Activated T-helper 17 cell treated with anti-CD3 and anti-CD28 coated beads, Interleukin-2, amount 50 U/mL, for 72 hours (primary cell): ENCODE measurements around the gene ZNF202. TPM values are rescaled to one million over a fixed set of nuclear protein-coding genes. Genes with fewer than 3 reads are reported as not detected.

ENCODE experiments used
- ATAC-seq: fragments of 150-1000 bp; cut with Tn5 transposase; replicated peaks from 2 replicates; pipeline ENCODE4 v1.10.0; 2021; ENCODE audit warnings: mild to moderate bottlenecking, moderate library complexity
- H3K27ac Mint-ChIP-seq: one replicate; pipeline ENCODE4 v1.8.0; 2022; ENCODE audit warnings: mixed read lengths
- H3K27me3 Mint-ChIP-seq: one replicate; pipeline ENCODE4 v1.8.0; 2022; ENCODE audit warnings: mixed read lengths
- H3K36me3 Mint-ChIP-seq: one replicate; pipeline ENCODE4 v1.8.0; 2022; ENCODE audit warnings: low read depth, mild to moderate bottlenecking, mixed read lengths
- H3K4me1 Mint-ChIP-seq: one replicate; pipeline ENCODE4 v1.8.0; 2022; ENCODE audit warnings: mixed read lengths
- H3K4me3 Mint-ChIP-seq: one replicate; pipeline ENCODE4 v1.8.0; 2022; ENCODE audit warnings: mild to moderate bottlenecking, mixed read lengths
- H3K9me3 Mint-ChIP-seq: one replicate; pipeline ENCODE4 v1.8.0; 2022; ENCODE audit warnings: mixed read lengths
- total RNA-seq, 2 donors: library from RNA; stranded (reverse); gene quantifications; one replicate each; pipeline ENCODE4 v1.2.3, GENCODE V29; 2022

The ZNF202 gene
- total RNA-seq: 10 to 100 TPM in 1 of 2 donors, 1 to 10 TPM in 1; 6.0 to 18.3 TPM

GRCh38 chr11:123741159-123742030, at the start of gene ZNF202:
TSS of gene ZNF202 (minus strand) at chr11:123741660. CDS start at chr11:123730888, 10,772 bp downstream.
- Mint-ChIP-seq H3K27me3 (no peaks in the 10 kb centered on the region), H3K27ac (peak within 1 kb of the TSS; percentile 86), H3K36me3 (peaks cover 32% of the 10 kb centered on the region), H3K9me3 (no peaks in the 10 kb centered on the region), H3K4me1 (peaks cover 6% of the 10 kb centered on the region), H3K4me3 (peak within 1 kb of the TSS; percentile 85)
- peak; percentile 98 for ATAC-seq

- Mint-ChIP-seq H3K4me1 (no peaks in the 10 kb centered on the region), H3K9me3 (peaks cover 8% of the 10 kb centered on the region), H3K36me3 (no peaks in the 10 kb centered on the region), H3K27me3 (peaks cover 31% of the 10 kb centered on the region), H3K27ac (no peak overlapping the region), H3K4me3 (no peak overlapping the region)
- no peak for ATAC-seq
Measured at GRCh38 chr11:123783536-123783935, 42.1 kb upstream of the ZNF202 start.

- Mint-ChIP-seq H3K9me3 (peaks cover 3% of the 10 kb centered on the region), H3K4me1 (no peaks in the 10 kb centered on the region), H3K27me3 (peaks cover 8% of the 10 kb centered on the region), H3K36me3 (no peaks in the 10 kb centered on the region), H3K27ac (no peak overlapping the region), H3K4me3 (no peak overlapping the region)
- ATAC-seq: no peak
Measured at GRCh38 chr11:123778511-123778910, 37.1 kb upstream of the ZNF202 start.

- H3K36me3 Mint-ChIP-seq: no peaks in the 10 kb centered on the region
- peaks cover 5% of the 10 kb centered on the region for H3K27me3 Mint-ChIP-seq
- H3K27ac Mint-ChIP-seq: no peak overlapping the region
- ATAC-seq: no peak
- H3K9me3 Mint-ChIP-seq: peaks cover 3% of the 10 kb centered on the region
- H3K4me3 Mint-ChIP-seq: no peak overlapping the region
- no peaks in the 10 kb centered on the region for H3K4me1 Mint-ChIP-seq
Measured at GRCh38 chr11:123775715-123776549, 34.5 kb upstream of the ZNF202 start.

GRCh38 chr11:123775289-123775688, 33.8 kb upstream of the ZNF202 start:
- Mint-ChIP-seq H3K4me1 (no peaks in the 10 kb centered on the region), H3K36me3 (no peaks in the 10 kb centered on the region), H3K9me3 (peaks cover 3% of the 10 kb centered on the region), H3K27ac (no peak overlapping the region), H3K4me3 (no peak overlapping the region), H3K27me3 (peaks cover 5% of the 10 kb centered on the region)
- ATAC-seq: no peak

- peaks cover 1% of the 10 kb centered on the region for H3K27me3 Mint-ChIP-seq
- H3K4me3 Mint-ChIP-seq: no peak overlapping the region
- no peak for ATAC-seq
- no peaks in the 10 kb centered on the region for H3K9me3 Mint-ChIP-seq
- H3K27ac Mint-ChIP-seq: no peak overlapping the region
- H3K36me3 Mint-ChIP-seq: no peaks in the 10 kb centered on the region
- H3K4me1 Mint-ChIP-seq: no peaks in the 10 kb centered on the region
Measured at GRCh38 chr11:123773959-123774358, 32.5 kb upstream of the ZNF202 start.

- Mint-ChIP-seq H3K4me3 (no peak overlapping the region), H3K27me3 (peaks cover 4% of the 10 kb centered on the region), H3K4me1 (no peaks in the 10 kb centered on the region), H3K27ac (no peak overlapping the region), H3K36me3 (no peaks in the 10 kb centered on the region), H3K9me3 (no peaks in the 10 kb centered on the region)
- no peak for ATAC-seq
Measured at GRCh38 chr11:123773026-123773425, 31.6 kb upstream of the ZNF202 start.

GRCh38 chr11:123771664-123772063, 30.2 kb upstream of the ZNF202 start:
- ATAC-seq: no peak
- Mint-ChIP-seq H3K27me3 (peaks cover 4% of the 10 kb centered on the region), H3K4me1 (no peaks in the 10 kb centered on the region), H3K36me3 (no peaks in the 10 kb centered on the region), H3K4me3 (no peak overlapping the region), H3K9me3 (no peaks in the 10 kb centered on the region), H3K27ac (no peak overlapping the region)

- ATAC-seq: no peak
- H3K4me1 Mint-ChIP-seq: no peaks in the 10 kb centered on the region
- H3K9me3 Mint-ChIP-seq: no peaks in the 10 kb centered on the region
- H3K36me3 Mint-ChIP-seq: no peaks in the 10 kb centered on the region
- H3K4me3 Mint-ChIP-seq: no peak overlapping the region
- H3K27me3 Mint-ChIP-seq: peaks cover 4% of the 10 kb centered on the region
- H3K27ac Mint-ChIP-seq: no peak overlapping the region
Measured at GRCh38 chr11:123770712-123771111, 29.3 kb upstream of the ZNF202 start.

- no peak overlapping the region for H3K27ac Mint-ChIP-seq
- no peak for ATAC-seq
- H3K36me3 Mint-ChIP-seq: no peaks in the 10 kb centered on the region
- no peaks in the 10 kb centered on the region for H3K4me1 Mint-ChIP-seq
- peaks cover 4% of the 10 kb centered on the region for H3K27me3 Mint-ChIP-seq
- H3K9me3 Mint-ChIP-seq: peaks cover 8% of the 10 kb centered on the region
- no peak overlapping the region for H3K4me3 Mint-ChIP-seq
Measured at GRCh38 chr11:123765601-123766000, 24.1 kb upstream of the ZNF202 start.

GRCh38 chr11:123762422-123762821, 21.0 kb upstream of the ZNF202 start:
- Mint-ChIP-seq H3K4me1 (no peaks in the 10 kb centered on the region), H3K9me3 (peaks cover 8% of the 10 kb centered on the region), H3K36me3 (no peaks in the 10 kb centered on the region), H3K27ac (no peak overlapping the region), H3K27me3 (peaks cover 3% of the 10 kb centered on the region), H3K4me3 (no peak overlapping the region)
- no peak for ATAC-seq

GRCh38 chr11:123760894-123761293, 19.4 kb upstream of the ZNF202 start:
- H3K9me3 Mint-ChIP-seq: peaks cover 8% of the 10 kb centered on the region
- no peaks in the 10 kb centered on the region for H3K4me1 Mint-ChIP-seq
- no peaks in the 10 kb centered on the region for H3K36me3 Mint-ChIP-seq
- no peak overlapping the region for H3K4me3 Mint-ChIP-seq
- peak; percentile 68 for ATAC-seq
- no peak overlapping the region for H3K27ac Mint-ChIP-seq
- H3K27me3 Mint-ChIP-seq: peaks cover 3% of the 10 kb centered on the region

- Mint-ChIP-seq H3K27me3 (peaks cover 10% of the 10 kb centered on the region), H3K4me3 (no peak overlapping the region), H3K27ac (no peak overlapping the region), H3K9me3 (peaks cover 8% of the 10 kb centered on the region), H3K36me3 (no peaks in the 10 kb centered on the region), H3K4me1 (no peaks in the 10 kb centered on the region)
- peak; percentile 11 for ATAC-seq
Measured at GRCh38 chr11:123757976-123758375, 16.5 kb upstream of the ZNF202 start.

GRCh38 chr11:123755813-123756212, 14.4 kb upstream of the ZNF202 start:
- Mint-ChIP-seq H3K27me3 (peaks cover 24% of the 10 kb centered on the region), H3K27ac (no peak overlapping the region), H3K4me3 (no peak overlapping the region), H3K36me3 (no peaks in the 10 kb centered on the region), H3K4me1 (no peaks in the 10 kb centered on the region), H3K9me3 (no peaks in the 10 kb centered on the region)
- ATAC-seq: no peak

- Mint-ChIP-seq H3K4me3 (no peak overlapping the region), H3K4me1 (no peaks in the 10 kb centered on the region), H3K36me3 (no peaks in the 10 kb centered on the region)
Measured at GRCh38 chr11:123755344-123755743, 13.9 kb upstream of the ZNF202 start.

More at GRCh38 chr11:123755344-123755743, 13.9 kb upstream of the ZNF202 start:
- H3K9me3 Mint-ChIP-seq: no peaks in the 10 kb centered on the region
- H3K27me3 Mint-ChIP-seq: peaks cover 27% of the 10 kb centered on the region
- no peak for ATAC-seq
- H3K27ac Mint-ChIP-seq: no peak overlapping the region
